Caco-2 (cell line): ENCODE results near the gene OR6Y1. TPM values are rescaled to one million over a fixed set of nuclear protein-coding genes. Genes with fewer than 3 reads are reported as not detected.
A peak's percentile ranks its signal among the peaks of the same experiment; 100 is the strongest.

Experiments used
- BruUV-seq: library from RNA; stranded (reverse); fragments of 400-500 nt; replicated peaks from 2 replicates; lab custom pipeline; 2021; lab: Mats Ljungman, UMichigan
- CTCF ChIA-PET: fragments of 300-600 bp; sonication (Branson Sonifier 250); formaldehyde crosslinking; loops from one replicate; lab custom pipeline; 2022; ENCODE audit warnings: antibody characterized with exemption; lab: Charles Lee
- POLR2A ChIA-PET: fragments of 300-600 bp; sonication (Branson Sonifier 250); formaldehyde crosslinking; loops from one replicate; lab custom pipeline; 2022; ENCODE audit warnings: antibody characterized with exemption; lab: Charles Lee
- DNase-seq, 2 experiments: peaks; one replicate each; pipeline versions ENCODE4 v3.0.0 to v3.0.0-alpha.2; 2020 to 2022
- H3K27me3 ChIP-seq: replicated peaks from 2 replicates; pipeline ENCODE4 v1.6.0; 2011; ENCODE audit warnings: low read length; ENCODE audit not compliant: control insufficient read depth, insufficient read depth
- H3K36me3 ChIP-seq: 2 replicates; pipeline ENCODE4 v1.5.1; 2011; ENCODE audit warnings: low read length; ENCODE audit not compliant: control insufficient read depth, insufficient read depth
- H3K4me1 ChIP-seq: fragments of 250-450 bp; sonication (Bioruptor Pico); 2 replicates; pipeline ENCODE4 v1.5.1; 2020; ENCODE audit warnings: mild to moderate bottlenecking
- H3K4me3 ChIP-seq: 2 replicates; pipeline ENCODE4 v1.5.1; 2011; ENCODE audit warnings: low read depth, mild to moderate bottlenecking, control low read depth, low read length
- H3K9me3 ChIP-seq: fragments of 250-450 bp; sonication (Bioruptor Pico); 2 replicates; pipeline ENCODE4 v1.5.1; 2020; ENCODE audit warnings: mild to moderate bottlenecking, moderate library complexity
- H3K27ac Mint-ChIP-seq: one replicate; pipeline ENCODE4 v1.8.0; 2022; ENCODE audit warnings: mixed read lengths; ENCODE audit not compliant: unreplicated experiment
- H3K27me3 Mint-ChIP-seq: one replicate; pipeline ENCODE4 v1.8.0; 2022; ENCODE audit warnings: mixed read lengths; ENCODE audit not compliant: insufficient read depth, unreplicated experiment
- H3K36me3 Mint-ChIP-seq: one replicate; pipeline ENCODE4 v1.8.0; 2022; ENCODE audit warnings: mild to moderate bottlenecking, mixed read lengths; ENCODE audit not compliant: insufficient read depth, unreplicated experiment
- H3K4me1 Mint-ChIP-seq: one replicate; pipeline ENCODE4 v1.8.0; 2022; ENCODE audit warnings: low read depth, mixed read lengths; ENCODE audit not compliant: unreplicated experiment
- H3K4me3 Mint-ChIP-seq: one replicate; pipeline ENCODE4 v1.8.0; 2022; ENCODE audit warnings: mild to moderate bottlenecking, moderate library complexity, mixed read lengths; ENCODE audit not compliant: unreplicated experiment
- H3K9me3 Mint-ChIP-seq: one replicate; pipeline ENCODE4 v1.8.0; 2022; ENCODE audit warnings: mixed read lengths; ENCODE audit not compliant: unreplicated experiment
- intact Hi-C: fragments of 100-400 bp; cut with micrococcal nuclease; formaldehyde crosslinking; loops from one replicate; pipeline ENCODE4 v1.10.0; 2022; ENCODE audit not compliant: unreplicated experiment
- total RNA-seq: library from RNA; stranded (reverse); gene quantifications from 2 replicates; pipeline ENCODE4 v1.2.3, GENCODE V29; 2022
- TF ChIP-seq, protein P1 (sequence below), 2 experiments: fragments of 200-600 bp in 1 of 2; IDR thresholded peaks; 1 replicate in 1 of 2; 2 replicates in 1 of 2; pipeline versions ENCODE4 v1.5.1 to v1.8.0; 2011 to 2022; ENCODE audit warnings: antibody characterized with exemption in 1 of 2, control low read depth in 1 of 2, inconsistent platforms in 1 of 2, low read depth in 1 of 2, low read length in 1 of 2, mild to moderate bottlenecking in 1 of 2, moderate library complexity in 1 of 2; ENCODE audit not compliant: insufficient read depth in 1 of 2, severe bottlenecking in 1 of 2, unreplicated experiment in 1 of 2

Gene OR6Y1
- total RNA-seq, 1 experiment from 2014 or later, result not detected

DNA sequence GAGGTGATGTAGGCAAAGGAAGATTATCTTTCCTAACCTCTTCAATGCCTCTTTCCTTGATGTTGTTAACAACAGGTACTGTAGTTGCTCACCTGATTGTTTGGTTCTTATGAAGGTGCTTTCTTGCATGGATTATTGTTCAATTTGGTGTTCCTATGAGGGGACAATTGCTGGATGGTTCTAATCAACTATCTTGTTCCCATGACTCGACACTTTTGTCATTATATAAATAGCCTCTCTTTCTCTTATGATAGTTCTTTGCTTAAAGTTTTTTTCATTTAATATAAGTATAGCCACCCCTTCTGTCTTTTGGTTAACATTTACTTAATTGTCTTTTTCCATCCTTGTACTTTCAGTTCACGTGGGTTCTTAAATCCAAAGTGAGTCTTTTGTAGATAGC lies 46.7 kb downstream of the OR6Y1 start:
- Mint-ChIP-seq H3K9me3 (no peaks in the 10 kb centered on the region), H3K36me3 (no peaks in the 10 kb centered on the region), H3K27me3 (peaks cover 2% of the 10 kb centered on the region), H3K4me1 (no peaks in the 10 kb centered on the region), H3K27ac (no peak overlapping the region), H3K4me3 (no peak overlapping the region)
- Histone ChIP-seq H3K36me3 (no peaks in the 10 kb centered on the region), H3K9me3 (no peaks in the 10 kb centered on the region), H3K4me1 (no peaks in the 10 kb centered on the region), H3K27me3 (no peaks in the 10 kb centered on the region; the same call in 1 of the 2 replicates), H3K4me3 (no peak overlapping the region)
- ChIA-PET CTCF (no interaction called here), POLR2A (no interaction called here)
- TF ChIP-seq, protein P1, sequence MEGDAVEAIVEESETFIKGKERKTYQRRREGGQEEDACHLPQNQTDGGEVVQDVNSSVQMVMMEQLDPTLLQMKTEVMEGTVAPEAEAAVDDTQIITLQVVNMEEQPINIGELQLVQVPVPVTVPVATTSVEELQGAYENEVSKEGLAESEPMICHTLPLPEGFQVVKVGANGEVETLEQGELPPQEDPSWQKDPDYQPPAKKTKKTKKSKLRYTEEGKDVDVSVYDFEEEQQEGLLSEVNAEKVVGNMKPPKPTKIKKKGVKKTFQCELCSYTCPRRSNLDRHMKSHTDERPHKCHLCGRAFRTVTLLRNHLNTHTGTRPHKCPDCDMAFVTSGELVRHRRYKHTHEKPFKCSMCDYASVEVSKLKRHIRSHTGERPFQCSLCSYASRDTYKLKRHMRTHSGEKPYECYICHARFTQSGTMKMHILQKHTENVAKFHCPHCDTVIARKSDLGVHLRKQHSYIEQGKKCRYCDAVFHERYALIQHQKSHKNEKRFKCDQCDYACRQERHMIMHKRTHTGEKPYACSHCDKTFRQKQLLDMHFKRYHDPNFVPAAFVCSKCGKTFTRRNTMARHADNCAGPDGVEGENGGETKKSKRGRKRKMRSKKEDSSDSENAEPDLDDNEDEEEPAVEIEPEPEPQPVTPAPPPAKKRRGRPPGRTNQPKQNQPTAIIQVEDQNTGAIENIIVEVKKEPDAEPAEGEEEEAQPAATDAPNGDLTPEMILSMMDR (IDR thresholded peaks at IDR 0.05; ENCODE audit: insufficient read depth in 1 of 2, low read depth in 1 of 2, low read length in 1 of 2, severe bottlenecking in 1 of 2, unreplicated experiment in 1 of 2), result no peak
- intact Hi-C loops, result no loop called here
- DNase-seq, result no peak
- BruUV-seq, result no TSS peak

DNA sequence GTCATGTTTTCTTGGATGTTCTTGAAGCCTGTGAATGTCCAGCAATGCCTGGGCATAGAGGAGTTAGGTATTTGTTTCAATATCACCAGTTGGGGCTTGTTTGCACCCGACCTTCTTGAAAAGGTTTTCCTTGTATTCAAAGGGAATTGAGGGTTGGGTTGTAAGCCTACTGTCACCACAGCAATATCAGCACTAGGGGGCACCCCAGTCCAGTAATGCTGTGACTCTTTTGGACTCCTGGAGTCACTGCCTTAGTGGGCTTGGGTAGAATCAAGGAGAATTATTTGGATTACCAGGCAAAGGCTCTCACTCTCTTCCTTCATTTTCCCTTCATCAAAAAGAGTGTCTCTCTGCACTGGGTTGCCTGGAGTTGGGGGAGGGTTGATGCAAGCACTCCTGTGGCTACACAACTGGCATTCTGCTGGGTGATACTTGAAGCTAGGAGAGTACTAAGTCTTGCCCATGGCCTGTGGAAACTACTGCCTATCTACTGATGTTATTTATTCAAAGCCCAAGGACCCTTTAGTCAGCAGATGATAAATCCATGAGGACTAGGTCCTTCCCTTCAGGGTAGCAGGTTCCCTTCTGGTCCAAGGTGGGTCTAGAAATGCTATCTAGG lies 47.7 kb downstream of the OR6Y1 start:
- H3K27me3 Mint-ChIP-seq, result peaks cover 2% of the 10 kb centered on the region
- Histone ChIP-seq H3K4me1 (no peaks in the 10 kb centered on the region), H3K36me3 (no peaks in the 10 kb centered on the region), H3K27me3 (no peaks in the 10 kb centered on the region; the same call in 1 of the 2 replicates), H3K9me3 (no peaks in the 10 kb centered on the region), H3K4me3 (no peak overlapping the region)
- H3K9me3 Mint-ChIP-seq, result no peaks in the 10 kb centered on the region
- H3K4me3 Mint-ChIP-seq, result no peak overlapping the region
- intact Hi-C loops, result loop anchor here (1.0 kb wide), 2 partner anchors 492 to 566 kb away; no protein-coding TSS in a partner anchor
- ChIA-PET POLR2A (no interaction called here), CTCF (interaction anchor here (0.6 kb wide), 2 partner anchors 111 to 299 kb away, joined by 3 to 4 read pairs; no protein-coding TSS in a partner anchor)
- no peaks in the 10 kb centered on the region for H3K4me1 Mint-ChIP-seq
- no peaks in the 10 kb centered on the region for H3K36me3 Mint-ChIP-seq
- H3K27ac Mint-ChIP-seq, result no peak overlapping the region
- no TSS peak for BruUV-seq
- TF ChIP-seq, protein P1 (IDR thresholded peaks at IDR 0.05; ENCODE audit: insufficient read depth in 1 of 2, low read depth in 1 of 2, low read length in 1 of 2, severe bottlenecking in 1 of 2, unreplicated experiment in 1 of 2), result peak; percentile 29 to 36
- peak; percentile 37 to 41 for DNase-seq

GRCh38 chr1:158496374-158496773 lies 57.8 kb downstream of the OR6Y1 start:
- TF ChIP-seq, protein P1 (IDR thresholded peaks at IDR 0.05; ENCODE audit: insufficient read depth in 1 of 2, low read depth in 1 of 2, low read length in 1 of 2, severe bottlenecking in 1 of 2, unreplicated experiment in 1 of 2), result peak in 1 of 2 experiments; percentile 12
- BruUV-seq, result no TSS peak
- intact Hi-C loops, result loop anchor here (10.0 kb wide), 1 partner anchor 292 kb away; no protein-coding TSS in a partner anchor
- Mint-ChIP-seq H3K4me1 (no peaks in the 10 kb centered on the region), H3K9me3 (no peaks in the 10 kb centered on the region), H3K27me3 (peaks cover 5% of the 10 kb centered on the region), H3K4me3 (no peak overlapping the region), H3K27ac (no peak overlapping the region), H3K36me3 (no peaks in the 10 kb centered on the region)
- Histone ChIP-seq H3K36me3 (no peaks in the 10 kb centered on the region), H3K27me3 (no peaks in the 10 kb centered on the region), H3K9me3 (no peaks in the 10 kb centered on the region; the same call in 1 of the 2 replicates), H3K4me1 (no peaks in the 10 kb centered on the region), H3K4me3 (no peak overlapping the region)
- CTCF ChIA-PET, result interaction anchor here (1.5 kb wide), 1 partner anchor 293 kb away, joined by 10 read pairs; no protein-coding TSS in a partner anchor
- POLR2A ChIA-PET, result no interaction called here
- no peak for DNase-seq
